Left ventricle myocardium superior (tissue), 1 donor: ENCODE results near the gene TMEM44. TPM values are rescaled to one million over a fixed set of nuclear protein-coding genes. Genes with fewer than 3 reads are reported as not detected.
"Not testable (repeated sequence)": the region's sequence is repeated elsewhere in the genome, so short reads cannot be mapped to it uniquely, and the experiment has no call there.

ENCODE experiments used
- ATAC-seq: fragments of 200-7000 bp; cut with Tn5 transposase; one replicate; pipeline ENCODE4 v1.9.1; 2020; ENCODE audit warnings: mild to moderate bottlenecking, moderate library complexity
- DNase-seq: peaks from one replicate; pipeline ENCODE4 v3.0.0-alpha.2; 2020
- intact Hi-C: fragments of 100-400 bp; cut with micrococcal nuclease; formaldehyde crosslinking; loops from one replicate; pipeline ENCODE4 v1.11.0; 2022
- total RNA-seq: library from RNA; stranded (reverse); fragmentation: NEBNext Ultra II Directional; extraction: Animal tissue kit (Norgen Biotek cat#: 25700); gene quantifications from one replicate; pipeline ENCODE4 v1.2.1, GENCODE V29; 2021
- donor health status: DM: no; HTN: yes; CAD: no; lungs with severe emphysema.

TMEM44 gene
- total RNA-seq, 1 donor from 2014 or later = 5.3 TPM

GRCh38 chr3:194619741-194620140, 13.5 kb downstream of the TMEM44 start:
- intact Hi-C loops = no loop called here
- DNase-seq (no peak), ATAC-seq (no peak)

GRCh38 chr3:194618858-194619608, 14.2 kb downstream of the TMEM44 start:
- ATAC-seq = no peak

DNA sequence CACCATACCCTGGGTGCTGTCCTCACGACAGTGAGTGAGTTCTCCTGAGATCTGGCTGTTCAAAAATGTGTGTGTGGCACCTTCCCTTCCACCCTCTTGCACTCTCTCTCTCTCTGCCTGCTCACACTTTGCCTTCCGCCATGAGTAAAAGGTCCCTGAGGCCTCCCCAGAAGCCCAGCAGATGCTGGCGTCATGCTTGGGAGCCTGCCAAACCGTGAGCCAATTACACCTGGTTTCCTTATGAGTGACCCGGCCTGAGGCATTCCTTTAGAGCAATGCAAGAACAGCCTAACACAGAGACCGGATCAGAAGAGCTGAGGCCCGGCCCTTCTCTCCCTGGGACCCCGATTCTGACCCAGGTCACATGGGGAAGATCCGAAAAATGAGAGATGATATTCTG, 15.4 kb downstream of the TMEM44 start:
- ATAC-seq (no peak), DNase-seq (no peak)
- intact Hi-C loops = no loop called here

More at GRCh38 chr3:194618858-194619608, 14.2 kb downstream of the TMEM44 start:
- peak; percentile 8 for DNase-seq
- intact Hi-C loops = no loop called here

- DNase-seq (no peak), ATAC-seq (no peak)
- intact Hi-C loops = no loop called here
These were observed 16.0 kb downstream of the TMEM44 start for GRCh38 chr3:194617143-194617671.

GRCh38 chr3:194615226-194615625, 18.0 kb downstream of the TMEM44 start:
- DNase-seq (no peak), ATAC-seq (no peak)
- intact Hi-C loops = no loop called here

DNA sequence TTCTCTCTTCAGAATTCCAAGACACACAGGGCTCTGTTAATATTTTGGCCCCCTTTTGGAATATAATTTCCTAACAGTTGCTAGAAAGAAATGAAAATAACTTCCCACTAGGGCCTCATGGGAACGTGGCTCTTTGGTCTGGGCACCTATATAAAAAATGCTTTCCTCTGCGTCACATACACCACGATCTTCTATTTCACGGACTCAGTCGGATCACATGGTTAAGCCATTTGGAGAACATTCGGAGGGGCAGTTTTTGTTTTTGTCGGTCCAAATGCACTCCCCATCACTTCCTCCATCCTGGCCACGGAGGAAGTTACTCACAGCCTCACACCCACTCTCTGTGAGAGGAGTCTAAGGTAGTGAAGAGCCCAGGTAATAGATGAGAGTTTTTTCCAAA, 21.0 kb downstream of the TMEM44 start:
- ATAC-seq (no peak), DNase-seq (no peak)
- intact Hi-C loops = no loop called here

DNA sequence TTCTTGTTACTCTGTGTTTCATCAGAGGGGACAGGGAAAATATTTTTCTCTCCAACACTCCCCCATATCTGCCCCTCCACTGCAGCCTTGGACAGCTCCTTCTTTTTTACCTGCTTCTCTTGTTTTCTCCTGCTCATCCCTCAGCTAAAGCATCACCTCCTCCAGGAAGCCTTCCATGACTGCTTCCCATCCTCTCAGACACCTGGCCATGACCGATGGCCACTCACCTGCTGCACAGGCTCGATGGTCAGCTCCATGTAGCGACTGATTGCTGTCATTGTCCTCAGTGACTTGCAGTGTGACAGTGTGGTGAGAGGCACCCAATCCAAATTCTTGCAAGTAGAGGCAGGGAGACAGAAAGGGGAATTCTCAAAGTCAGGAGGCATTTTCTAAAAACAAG, 22.5 kb downstream of the TMEM44 start:
- ATAC-seq = no peak
- DNase-seq = no peak
- intact Hi-C loops = no loop called here

- no peak for ATAC-seq
- intact Hi-C loops = no loop called here
- no peak for DNase-seq
These were observed 23.6 kb downstream of the TMEM44 start for GRCh38 chr3:194609601-194610000.

DNA sequence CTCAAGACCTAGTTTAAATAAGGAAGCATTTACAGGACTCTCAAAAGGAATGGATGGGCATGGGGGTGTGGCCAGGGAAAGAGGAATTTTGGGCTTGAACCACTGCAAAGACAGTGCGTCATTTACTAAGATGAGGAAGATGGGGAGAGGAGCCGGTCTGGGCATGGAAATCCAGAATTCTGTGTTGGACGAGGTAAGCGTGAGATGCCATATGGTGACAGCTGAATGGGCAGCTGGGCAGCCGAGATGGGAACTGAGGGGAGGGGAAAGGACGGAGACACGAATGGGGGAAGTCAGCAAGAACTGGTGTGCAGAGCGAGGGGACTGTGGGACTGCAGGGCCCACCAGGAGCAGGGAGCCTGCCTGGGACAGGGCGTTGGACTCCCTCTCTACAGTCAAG, 24.2 kb downstream of the TMEM44 start:
- intact Hi-C loops = no loop called here
- DNase-seq (no peak), ATAC-seq (no peak)

DNA sequence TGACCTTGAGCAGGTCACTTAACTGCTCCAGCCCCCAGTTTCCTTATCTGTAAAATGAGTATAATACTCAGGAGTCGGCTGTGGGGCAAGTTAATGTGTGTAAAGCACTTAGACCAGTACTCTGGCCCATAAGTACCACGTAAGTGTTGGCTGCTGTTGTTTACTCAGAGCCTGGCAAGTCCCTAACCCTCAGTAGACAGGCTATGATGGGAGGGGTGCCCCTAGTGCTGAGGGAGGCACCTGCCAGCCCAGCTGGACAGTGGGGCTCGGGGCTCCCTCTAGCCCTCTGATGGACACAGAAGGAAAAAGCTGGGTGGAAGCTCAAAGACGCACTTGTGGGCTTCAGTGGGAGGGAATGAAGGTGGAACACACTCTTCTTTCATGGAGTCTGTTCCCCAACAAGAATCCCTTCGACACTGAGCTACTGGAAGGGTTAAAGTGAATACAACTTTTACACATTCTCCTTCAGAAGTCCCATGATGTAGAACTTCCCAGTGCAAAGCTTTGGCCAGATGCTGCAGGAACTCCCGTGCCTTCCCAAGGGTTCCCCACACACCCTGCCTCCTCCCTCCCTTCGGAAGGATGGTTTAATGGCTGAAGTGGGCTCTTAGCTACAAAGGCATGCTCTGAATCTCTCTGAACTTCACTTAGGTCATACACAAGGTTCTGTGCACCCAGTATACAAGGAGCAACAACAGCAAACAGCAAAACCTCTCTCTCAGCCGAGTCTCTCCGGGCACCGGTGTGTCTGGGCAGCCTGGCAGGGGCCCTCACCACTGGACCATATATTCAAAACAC, 25.4 kb downstream of the TMEM44 start:
- ATAC-seq (no peak), DNase-seq (no peak)
- intact Hi-C loops = no loop called here

- no peak for DNase-seq
- intact Hi-C loops = no loop called here
- ATAC-seq = no peak
These were observed 26.3 kb downstream of the TMEM44 start for GRCh38 chr3:194606941-194607340.

GRCh38 chr3:194606163-194606562, 27.1 kb downstream of the TMEM44 start:
- ATAC-seq = no peak
- DNase-seq = no peak

GRCh38 chr3:194605314-194605713, 27.9 kb downstream of the TMEM44 start:
- intact Hi-C loops, DNase-seq, ATAC-seq: not testable (repeated sequence)

More at GRCh38 chr3:194606163-194606562, 27.1 kb downstream of the TMEM44 start:
- intact Hi-C loops = no loop called here

- intact Hi-C loops = no loop called here
- ATAC-seq = no peak
- no peak for DNase-seq
These were observed 28.4 kb downstream of the TMEM44 start for GRCh38 chr3:194604837-194605236.

- intact Hi-C loops = no loop called here
- no peak for ATAC-seq
- DNase-seq = no peak
These were observed 29.1 kb downstream of the TMEM44 start for GRCh38 chr3:194604126-194604525.

DNA sequence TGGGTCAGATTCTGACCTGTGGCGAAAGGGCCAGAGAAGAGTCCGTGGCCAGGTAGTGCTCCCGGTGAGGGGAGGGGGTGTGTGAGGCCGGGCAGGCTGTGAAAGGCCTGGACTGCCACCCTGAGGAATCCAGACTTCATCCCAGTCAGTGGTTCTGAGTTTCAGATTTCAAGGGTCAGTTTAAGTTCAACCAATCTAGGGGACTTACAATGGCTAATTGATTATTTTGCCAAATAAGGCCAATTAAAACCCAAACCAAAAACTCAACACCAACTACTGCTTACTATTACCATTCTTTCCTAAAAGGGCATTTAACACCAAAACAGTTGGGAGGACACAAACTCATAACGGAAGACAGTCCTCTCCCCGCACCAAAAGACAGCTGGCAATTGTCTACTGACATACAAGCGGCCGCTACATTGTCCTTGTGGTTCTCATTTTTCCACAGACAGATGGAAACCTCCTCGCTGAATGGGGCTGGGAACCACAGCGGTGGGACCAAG, 30.5 kb downstream of the TMEM44 start:
- intact Hi-C loops = no loop called here
- no peak for DNase-seq
- no peak for ATAC-seq

DNA sequence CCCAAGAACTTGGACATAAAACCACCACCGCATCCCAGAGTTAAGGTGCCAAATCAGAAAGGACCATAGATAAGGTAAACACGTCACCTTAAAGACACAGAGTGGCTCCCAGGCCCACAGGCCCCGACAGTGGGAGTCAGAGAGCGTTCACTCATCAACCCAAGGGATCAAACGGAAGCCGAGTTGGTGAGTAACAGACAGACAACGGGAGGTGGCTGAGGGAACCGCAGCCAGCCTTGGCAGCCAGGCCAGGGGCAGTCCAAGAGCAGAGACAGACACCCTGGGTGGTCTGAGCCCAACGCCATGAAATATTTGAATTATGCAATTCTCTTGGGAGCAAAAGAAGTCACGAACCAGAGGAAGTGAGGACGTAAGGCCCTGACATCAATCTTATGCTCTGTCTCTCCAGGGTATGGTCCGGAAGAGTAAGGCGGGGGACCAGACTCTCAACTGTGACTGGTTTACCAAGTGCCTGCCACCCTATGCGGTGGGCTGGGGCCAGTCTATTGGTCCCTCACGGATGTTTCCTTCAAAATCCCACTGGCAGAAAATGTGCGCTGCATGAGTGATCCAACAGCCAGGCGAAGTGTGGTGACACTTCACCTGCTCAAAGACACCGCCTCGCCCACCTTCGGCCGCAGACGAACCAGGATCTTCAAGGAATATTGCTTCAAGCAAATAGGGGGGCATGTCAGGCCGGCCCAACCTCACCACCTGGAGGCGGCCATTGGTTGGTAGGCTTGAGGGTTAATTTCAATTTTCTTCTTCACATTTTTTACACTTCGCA, 34.3 kb downstream of the TMEM44 start:
- ATAC-seq = no peak
- peak; percentile 21 for DNase-seq
- intact Hi-C loops = no loop called here

GRCh38 chr3:194596906-194597305, 36.3 kb downstream of the TMEM44 start:
- DNase-seq = no peak
- intact Hi-C loops = no loop called here
- ATAC-seq = no peak
